SKM-1 (cell line): ENCODE data around the gene FAM131B.
A peak's percentile ranks its signal among the peaks of the same experiment; 100 is the strongest.

Source experiments
- DNase-seq: peaks from one replicate; lab custom pipeline; 2025; ENCODE audit not compliant: unreplicated experiment; lab: John Stamatoyannopoulos, UW

Gene FAM131B

DNA sequence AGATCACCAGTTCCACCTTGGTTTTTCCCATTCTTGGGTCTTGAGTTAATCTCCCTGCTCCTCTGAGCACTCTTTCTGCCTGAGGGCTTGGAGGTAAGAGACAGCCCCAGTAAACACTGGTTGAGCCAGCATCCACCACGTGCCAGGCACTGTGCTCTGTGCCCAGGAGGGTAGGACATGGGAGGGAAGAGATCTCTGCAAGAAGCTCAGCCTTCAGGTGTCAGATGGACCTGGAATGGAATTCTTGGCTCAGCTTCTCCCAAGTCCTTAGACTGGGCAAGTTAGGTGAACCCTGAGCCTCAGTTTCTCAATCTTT lies 21.1 kb upstream of the FAM131B start:
- no peak for DNase-seq

DNA sequence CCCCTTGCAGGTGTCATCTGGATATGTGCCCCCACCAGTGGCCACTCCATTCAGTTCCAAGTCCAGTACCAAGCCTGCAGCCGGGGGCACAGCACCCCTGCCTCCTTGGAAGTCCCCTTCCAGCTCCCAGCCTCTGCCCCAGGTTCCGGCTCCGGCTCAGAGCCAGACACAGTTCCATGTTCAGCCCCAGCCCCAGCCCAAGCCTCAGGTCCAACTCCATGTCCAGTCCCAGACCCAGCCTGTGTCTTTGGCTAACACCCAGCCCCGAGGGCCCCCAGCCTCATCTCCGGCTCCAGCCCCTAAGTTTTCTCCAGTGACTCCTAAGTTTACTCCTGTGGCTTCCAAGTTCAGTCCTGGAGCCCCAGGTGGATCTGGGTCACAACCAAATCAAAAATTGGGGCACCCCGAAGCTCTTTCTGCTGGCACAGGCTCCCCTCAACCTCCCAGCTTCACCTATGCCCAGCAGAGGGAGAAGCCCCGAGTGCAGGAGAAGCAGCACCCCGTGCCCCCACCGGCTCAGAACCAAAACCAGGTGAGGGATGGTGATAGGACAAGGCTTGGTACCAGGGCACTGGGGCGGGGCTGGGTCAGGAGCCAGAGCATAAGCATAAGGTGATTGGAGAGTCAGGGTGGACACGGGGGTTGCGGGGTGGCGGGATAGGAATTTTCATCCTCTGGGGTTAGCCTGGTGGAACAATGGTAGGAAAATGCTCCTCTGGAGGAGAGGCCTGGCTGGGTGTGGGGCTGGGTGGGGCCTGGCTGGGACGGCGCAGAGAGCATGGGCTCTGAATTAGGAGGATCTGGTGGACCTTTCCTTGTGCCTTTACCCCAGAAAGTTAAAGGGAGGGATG lies 20.5 kb upstream of the FAM131B start:
- no peak for DNase-seq

DNA sequence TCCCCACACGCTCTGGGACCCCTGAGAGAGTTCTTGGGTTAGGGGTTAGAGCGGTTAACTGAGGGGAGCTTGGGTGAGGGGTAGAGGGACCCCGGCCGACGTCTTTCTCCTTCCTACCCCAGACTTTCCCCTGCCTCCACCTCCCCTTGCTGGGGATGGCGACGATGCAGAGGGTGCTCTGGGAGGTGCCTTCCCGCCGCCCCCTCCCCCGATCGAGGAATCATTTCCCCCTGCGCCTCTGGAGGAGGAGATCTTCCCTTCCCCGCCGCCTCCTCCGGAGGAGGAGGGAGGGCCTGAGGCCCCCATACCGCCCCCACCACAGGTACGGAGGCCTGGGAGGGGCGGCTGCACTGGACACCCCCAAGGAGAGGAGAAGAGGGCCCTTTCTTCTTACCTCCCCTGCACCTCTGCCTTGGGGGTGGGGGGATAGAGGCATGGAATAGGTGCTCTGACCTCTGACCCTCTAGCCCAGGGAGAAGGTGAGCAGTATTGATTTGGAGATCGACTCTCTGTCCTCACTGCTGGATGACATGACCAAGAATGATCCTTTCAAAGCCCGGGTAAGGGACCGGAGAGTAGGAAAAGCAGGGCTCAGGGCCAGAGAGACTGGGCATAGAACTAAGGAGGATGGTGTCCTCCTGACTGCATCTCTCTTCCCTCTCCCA lies 19.7 kb upstream of the FAM131B start:
- no peak for DNase-seq

DNA sequence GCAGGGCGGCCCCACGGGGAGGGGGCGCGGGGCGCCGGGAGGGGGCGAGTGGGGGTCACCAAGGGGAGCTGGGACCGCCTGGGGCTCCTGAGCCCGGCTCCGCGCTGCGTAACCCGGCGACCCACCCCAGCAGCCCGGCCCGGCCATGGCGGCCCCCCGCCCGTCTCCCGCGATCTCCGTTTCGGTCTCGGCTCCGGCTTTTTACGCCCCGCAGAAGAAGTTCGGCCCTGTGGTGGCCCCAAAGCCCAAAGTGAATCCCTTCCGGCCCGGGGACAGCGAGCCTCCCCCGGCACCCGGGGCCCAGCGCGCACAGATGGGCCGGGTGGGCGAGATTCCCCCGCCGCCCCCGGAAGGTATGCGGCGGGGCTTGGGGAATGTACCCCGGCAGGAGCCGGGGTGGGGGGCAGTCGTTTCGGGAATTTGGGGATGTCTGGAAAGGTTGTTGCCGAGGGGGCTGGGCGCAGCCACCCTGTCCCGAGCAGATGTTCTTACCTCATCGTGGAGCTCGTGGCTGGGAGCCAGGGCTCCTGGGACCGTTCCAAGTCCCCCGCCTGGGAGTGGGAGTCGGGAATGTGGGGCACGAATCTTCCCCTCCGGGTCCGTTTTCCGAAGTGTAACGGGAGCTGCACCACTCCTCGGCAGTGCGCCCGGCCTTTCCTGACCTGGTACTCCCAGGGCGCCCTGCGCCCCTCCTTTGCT lies 19.1 kb upstream of the FAM131B start:
- DNase-seq, result no peak

- peak; percentile 99 for DNase-seq
Observed at GRCh38 chr7:143380646-143381426, 18.3 kb upstream of the FAM131B start, which contains the start of gene ZYX. Gene ZYX, plus strand, starts transcription at chr7:143381345. Its CDS starts 227 bp downstream, at chr7:143381572.

DNA sequence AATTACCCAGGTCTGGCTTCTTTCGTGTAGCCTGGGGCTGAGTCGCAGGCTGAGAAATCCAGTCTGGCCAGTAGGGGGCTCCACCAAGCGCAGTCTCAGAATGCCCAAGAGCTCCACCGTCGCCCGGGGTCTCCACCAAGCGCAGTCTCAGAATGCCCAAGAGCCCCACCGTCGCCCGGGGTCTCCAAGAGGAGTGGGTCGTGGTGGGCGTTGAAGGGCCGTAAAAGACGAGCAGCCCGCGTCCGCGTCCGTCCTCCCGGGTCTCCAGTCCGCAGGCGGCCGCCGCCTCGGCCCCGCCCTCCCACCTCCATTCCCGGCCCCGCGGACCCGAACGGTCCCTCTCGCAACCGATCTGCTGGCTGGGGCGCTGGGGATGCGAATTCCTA lies 17.7 kb upstream of the FAM131B start:
- no peak for DNase-seq

- DNase-seq, result peak; percentile 77
Observed at GRCh38 chr7:143379611-143380259, 17.2 kb upstream of the FAM131B start.

DNA sequence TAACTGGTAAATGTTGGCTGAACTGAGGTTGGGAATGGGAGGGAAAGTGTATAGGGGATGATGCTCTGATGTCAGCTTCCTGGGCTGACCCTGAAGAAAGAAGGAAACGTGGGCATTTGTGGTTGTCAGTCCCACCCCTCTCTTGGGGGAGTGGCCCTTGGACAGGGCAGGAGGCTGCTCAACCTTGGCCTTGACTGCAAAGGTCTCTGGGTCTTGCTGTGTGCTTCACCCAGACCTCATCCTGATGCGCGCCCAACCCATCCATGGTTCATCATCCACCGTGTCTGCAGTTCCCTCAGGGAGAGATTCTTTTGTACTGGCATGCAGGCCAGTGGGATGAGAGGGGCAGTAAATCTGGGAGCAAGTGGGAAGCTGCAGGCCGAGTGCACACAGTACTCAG lies 13.9 kb upstream of the FAM131B start:
- peak; percentile 21 for DNase-seq

- peak; percentile 46 for DNase-seq
Observed at GRCh38 chr7:143375298-143376034, 13.0 kb upstream of the FAM131B start.

DNA sequence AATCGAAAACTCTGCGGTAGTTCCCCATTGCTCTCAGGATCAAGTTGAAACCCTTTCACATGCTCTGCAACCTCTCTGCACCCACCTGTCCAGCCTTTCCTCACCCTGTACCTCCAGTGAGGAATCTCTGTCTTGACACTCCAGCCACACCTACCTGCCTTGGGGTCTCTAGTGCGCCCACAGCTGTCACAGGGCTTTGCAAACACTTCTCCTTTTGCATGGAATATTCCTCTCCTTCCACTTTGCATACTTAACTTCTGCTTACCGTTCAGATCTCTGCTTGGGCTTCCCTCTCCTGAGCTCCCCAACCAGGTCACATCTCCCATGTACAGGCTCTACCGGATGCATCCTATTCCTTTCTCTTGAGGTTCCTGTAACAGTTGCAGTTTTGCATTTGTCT lies 12.0 kb upstream of the FAM131B start:
- DNase-seq, result peak; percentile 26

DNA sequence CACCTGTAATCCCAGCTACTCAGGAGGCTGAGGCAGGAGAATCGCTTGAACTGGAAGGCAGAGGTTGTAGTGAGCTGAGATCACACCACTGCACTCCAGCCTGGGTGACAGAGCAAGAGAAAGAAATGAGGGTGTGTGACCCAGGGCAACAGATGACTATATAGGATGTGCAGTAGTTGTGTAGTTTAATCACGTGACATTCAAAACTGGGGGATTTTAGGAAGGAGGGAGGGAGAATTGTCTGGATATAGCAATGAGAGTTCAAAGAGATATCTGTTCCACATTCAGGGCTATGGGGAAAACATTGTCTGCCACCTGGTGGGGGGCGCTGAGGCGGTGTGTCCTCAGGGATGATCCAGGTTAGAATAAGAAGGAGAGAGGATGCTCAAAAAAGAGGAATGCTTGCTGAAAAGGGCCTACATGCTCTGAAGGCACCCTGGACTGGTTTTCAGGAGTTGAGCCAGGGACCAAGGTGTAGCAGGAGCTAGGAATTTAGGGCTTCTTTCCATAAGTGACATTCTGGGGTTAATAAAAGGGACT lies 10.8 kb upstream of the FAM131B start:
- DNase-seq, result no peak

DNA sequence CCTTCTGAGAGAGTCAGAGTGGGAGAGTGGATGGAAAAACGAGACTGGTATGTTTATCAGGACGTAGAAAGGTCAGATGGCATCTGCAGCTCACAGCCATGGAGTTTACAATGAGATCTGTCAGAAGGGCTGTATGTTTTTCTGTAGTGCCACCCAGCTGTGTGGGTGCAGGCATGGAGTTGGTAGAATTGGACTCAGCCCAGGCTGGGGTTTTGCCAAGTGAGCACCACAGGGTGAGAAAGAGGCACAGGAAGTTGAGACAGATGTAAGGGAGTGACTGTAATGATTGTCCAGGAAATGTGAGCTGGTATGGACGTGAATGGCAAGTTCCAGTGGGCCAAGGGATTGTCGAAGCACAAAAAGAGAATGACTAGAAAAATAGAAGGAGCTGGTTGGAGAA lies 9.6 kb upstream of the FAM131B start:
- peak; percentile 53 for DNase-seq

- no peak for DNase-seq
Observed at GRCh38 chr7:143369678-143370651, 7.5 kb upstream of the FAM131B start.

GRCh38 chr7:143368387-143368786 lies 5.9 kb upstream of the FAM131B start:
- DNase-seq, result no peak

DNA sequence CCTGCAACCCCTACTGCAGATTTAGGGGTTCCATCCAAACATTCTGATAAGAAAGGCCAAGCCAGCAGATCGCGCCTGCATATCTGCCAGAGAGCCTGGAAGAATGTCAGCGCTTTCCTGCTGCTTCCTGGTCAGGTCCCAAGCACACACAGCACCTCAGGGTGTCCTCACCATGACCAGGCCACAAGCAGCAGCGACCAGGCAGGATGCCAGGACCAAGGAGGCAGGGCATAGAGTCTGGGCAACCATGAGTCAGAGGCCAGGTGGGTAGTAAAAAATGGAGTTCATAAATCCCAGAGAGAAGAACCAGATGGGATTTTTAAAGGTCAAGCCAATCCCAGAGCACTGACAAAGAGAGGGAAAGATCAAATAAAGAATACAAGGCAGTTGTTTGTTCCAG lies 5.5 kb upstream of the FAM131B start:
- DNase-seq, result no peak

DNA sequence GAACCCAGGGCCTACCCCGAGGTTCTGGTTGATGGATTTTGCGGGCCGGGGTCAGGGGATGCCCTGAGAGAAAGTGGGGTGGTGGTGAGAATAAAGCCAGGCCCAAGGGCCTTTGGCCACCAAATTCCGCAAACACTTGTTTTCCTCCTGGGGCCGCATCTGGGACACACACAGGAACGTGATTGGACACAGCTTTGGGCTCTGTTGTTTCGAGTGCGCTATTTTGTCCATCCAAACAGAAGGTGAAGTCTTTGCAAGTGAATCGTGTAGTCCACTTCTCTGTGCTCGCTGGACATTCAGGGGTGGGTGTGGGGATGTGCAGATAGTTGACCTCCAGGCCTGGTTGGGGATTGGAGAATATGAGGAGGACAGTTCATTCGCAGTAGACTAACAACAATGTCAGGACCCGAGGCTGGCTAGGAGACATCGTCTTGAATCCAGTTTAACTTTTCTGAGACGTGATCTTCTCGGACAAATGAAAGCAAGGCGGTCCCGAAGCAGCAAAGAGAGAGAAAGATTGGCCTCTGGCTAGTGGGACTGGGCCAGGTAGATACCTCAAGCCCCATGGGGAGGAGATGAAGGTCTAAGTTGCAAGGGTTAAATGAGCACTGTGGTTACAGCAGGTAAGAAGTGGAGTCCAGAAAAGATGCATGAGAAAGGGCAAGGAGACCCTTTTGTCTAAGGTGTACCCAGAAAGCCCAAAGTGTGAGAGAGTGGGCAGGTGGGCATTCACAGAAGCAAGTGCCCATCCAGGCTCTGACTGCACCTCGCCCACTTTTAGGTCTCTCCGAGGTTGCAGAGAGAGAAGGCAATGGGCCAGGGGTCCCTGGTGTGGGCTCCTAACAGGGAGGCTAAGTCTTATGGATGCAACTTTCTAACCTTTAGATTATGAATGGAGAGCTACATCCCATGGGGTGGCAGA lies 764 bp upstream of the FAM131B start:
- DNase-seq, result no peak

GRCh38 chr7:143361552-143362130 lies 872 bp downstream of the FAM131B start:
- no peak for DNase-seq
